Right kidney (tissue), 1 donor: ENCODE measurements around the gene COL23A1.

Source experiments
- DNase-seq: peaks from one replicate; pipeline ENCODE4 v3.0.0-alpha.2; 2016

COL23A1 gene

GRCh38 chr5:178588769-178589168, 1.4 kb downstream of the COL23A1 start:
- DNase-seq: no peak

- peak; percentile 11 for DNase-seq
Measured at GRCh38 chr5:178587763-178588611, 2.2 kb downstream of the COL23A1 start.

GRCh38 chr5:178586396-178586795, 3.8 kb downstream of the COL23A1 start:
- no peak for DNase-seq

GRCh38 chr5:178585421-178585820, 4.8 kb downstream of the COL23A1 start:
- peak; percentile 56 for DNase-seq

- no peak for DNase-seq
Measured at GRCh38 chr5:178583279-178583678, 6.9 kb downstream of the COL23A1 start.

- no peak for DNase-seq
Measured at GRCh38 chr5:178582291-178582690, 7.9 kb downstream of the COL23A1 start.

- DNase-seq: no peak
Measured at GRCh38 chr5:178581621-178582020, 8.6 kb downstream of the COL23A1 start.

- DNase-seq: no peak
Measured at GRCh38 chr5:178580271-178580955, 9.8 kb downstream of the COL23A1 start.

GRCh38 chr5:178577944-178578343, 12.2 kb downstream of the COL23A1 start:
- no peak for DNase-seq

- no peak for DNase-seq
Measured at GRCh38 chr5:178577376-178577839, 12.8 kb downstream of the COL23A1 start.

- peak; percentile 81 for DNase-seq
Measured at GRCh38 chr5:178576591-178577351, 13.4 kb downstream of the COL23A1 start.

- no peak for DNase-seq
Measured at GRCh38 chr5:178573216-178573615, 17.0 kb downstream of the COL23A1 start.

GRCh38 chr5:178572617-178573016, 17.6 kb downstream of the COL23A1 start:
- no peak for DNase-seq

GRCh38 chr5:178569485-178569884, 20.7 kb downstream of the COL23A1 start:
- no peak for DNase-seq

- DNase-seq: no peak
Measured at GRCh38 chr5:178564811-178565550, 25.2 kb downstream of the COL23A1 start.

GRCh38 chr5:178564397-178564796, 25.8 kb downstream of the COL23A1 start:
- no peak for DNase-seq

GRCh38 chr5:178563621-178564020, 26.6 kb downstream of the COL23A1 start:
- DNase-seq: no peak

- DNase-seq: no peak
Measured at GRCh38 chr5:178561746-178562264, 28.4 kb downstream of the COL23A1 start.

GRCh38 chr5:178560911-178561310, 29.3 kb downstream of the COL23A1 start:
- no peak for DNase-seq

- no peak for DNase-seq
Measured at GRCh38 chr5:178557416-178557815, 32.8 kb downstream of the COL23A1 start.

GRCh38 chr5:178555771-178556211, 34.4 kb downstream of the COL23A1 start:
- DNase-seq: no peak

- no peak for DNase-seq
Measured at GRCh38 chr5:178555005-178555404, 35.2 kb downstream of the COL23A1 start.
